ENCODE measurements around the gene STYXL2.
A peak's percentile ranks its signal among the peaks of the same experiment; 100 is the strongest.

Gene STYXL2

GRCh38 chr1:167093846-167094516, at the start of gene STYXL2:
Gene STYXL2 (plus strand): TSS chr1:167094075. CDS start chr1:167094850, 775 bp downstream.
- no peak for TF ChIP-seq GATA1 (IDR thresholded peaks at IDR 0.05; ENCODE audit: low read depth, low read length)
- TF ChIP-seq POLR2A (IDR thresholded peaks at IDR 0.05; ENCODE audit: low read length) = no peak
- DNase-seq = no peak

- TF ChIP-seq POLR2A (IDR thresholded peaks at IDR 0.05; ENCODE audit: low read length) (no peak), GATA1 (IDR thresholded peaks at IDR 0.05; ENCODE audit: low read depth, low read length) (no peak)
- DNase-seq = no peak
Measured at GRCh38 chr1:167051907-167052306, 42.0 kb upstream of the STYXL2 start.

- TF ChIP-seq GATA1 (IDR thresholded peaks at IDR 0.05; ENCODE audit: low read depth, low read length) = no peak
- no peak for TF ChIP-seq POLR2A (IDR thresholded peaks at IDR 0.05; ENCODE audit: low read length)
- DNase-seq = no peak
Measured at GRCh38 chr1:167052389-167052788, 41.5 kb upstream of the STYXL2 start.

- DNase-seq = no peak
- TF ChIP-seq POLR2A (IDR thresholded peaks at IDR 0.05; ENCODE audit: low read length) (no peak), GATA1 (IDR thresholded peaks at IDR 0.05; ENCODE audit: low read depth, low read length) (no peak)
Measured at GRCh38 chr1:167054531-167054930, 39.3 kb upstream of the STYXL2 start.

GRCh38 chr1:167054946-167055630, 38.8 kb upstream of the STYXL2 start:
- TF ChIP-seq GATA1 (IDR thresholded peaks at IDR 0.05; ENCODE audit: low read depth, low read length) (no peak), POLR2A (IDR thresholded peaks at IDR 0.05; ENCODE audit: low read length) (no peak)

GRCh38 chr1:167056529-167057231, 37.2 kb upstream of the STYXL2 start:
- peak; percentile 32 to 43 for DNase-seq
- TF ChIP-seq POLR2A (IDR thresholded peaks at IDR 0.05; ENCODE audit: low read length) = no peak
- TF ChIP-seq GATA1 (IDR thresholded peaks at IDR 0.05; ENCODE audit: low read depth, low read length) = no peak

More at GRCh38 chr1:167054946-167055630, 38.8 kb upstream of the STYXL2 start:
- no peak for DNase-seq

GRCh38 chr1:167057241-167057688, 36.6 kb upstream of the STYXL2 start:
- peak; percentile 38 to 49 for DNase-seq
- TF ChIP-seq GATA1 (IDR thresholded peaks at IDR 0.05; ENCODE audit: low read depth, low read length) = no peak
- TF ChIP-seq POLR2A (IDR thresholded peaks at IDR 0.05; ENCODE audit: low read length) = no peak

GRCh38 chr1:167059045-167059808, 34.6 kb upstream of the STYXL2 start:
- peak; percentile 61 to 81 for DNase-seq
- TF ChIP-seq GATA1 (IDR thresholded peaks at IDR 0.05; ENCODE audit: low read depth, low read length) (no peak), POLR2A (IDR thresholded peaks at IDR 0.05; ENCODE audit: low read length) (no peak)

- no peak for TF ChIP-seq POLR2A (IDR thresholded peaks at IDR 0.05; ENCODE audit: low read length)
- TF ChIP-seq GATA1 (IDR thresholded peaks at IDR 0.05; ENCODE audit: low read depth, low read length) = no peak
- DNase-seq = no peak
Measured at GRCh38 chr1:167059809-167060107, 34.1 kb upstream of the STYXL2 start.

- TF ChIP-seq POLR2A (IDR thresholded peaks at IDR 0.05; ENCODE audit: low read length) (no peak), GATA1 (IDR thresholded peaks at IDR 0.05; ENCODE audit: low read depth, low read length) (no peak)
- DNase-seq = no peak
Measured at GRCh38 chr1:167060141-167061072, 33.5 kb upstream of the STYXL2 start.

GRCh38 chr1:167061073-167061464, 32.8 kb upstream of the STYXL2 start:
- TF ChIP-seq POLR2A (IDR thresholded peaks at IDR 0.05; ENCODE audit: low read length) (no peak), GATA1 (IDR thresholded peaks at IDR 0.05; ENCODE audit: low read depth, low read length) (no peak)
- no peak for DNase-seq

GRCh38 chr1:167064621-167065020, 29.3 kb upstream of the STYXL2 start:
- peak; percentile 42 to 47 for DNase-seq
- TF ChIP-seq POLR2A (IDR thresholded peaks at IDR 0.05; ENCODE audit: low read length) (no peak), GATA1 (IDR thresholded peaks at IDR 0.05; ENCODE audit: low read depth, low read length) (no peak)

GRCh38 chr1:167065471-167065870, 28.4 kb upstream of the STYXL2 start:
- no peak for DNase-seq
- TF ChIP-seq GATA1 (IDR thresholded peaks at IDR 0.05; ENCODE audit: low read depth, low read length) = no peak
- no peak for TF ChIP-seq POLR2A (IDR thresholded peaks at IDR 0.05; ENCODE audit: low read length)

Data from erythroblast (primary cell).